Urothelium cell line (cell line): ENCODE data around the gene IL22RA1.

Experiments used
- DNase-seq: peaks from one replicate; pipeline ENCODE4 v3.0.0; 2011; ENCODE audit warnings: low spot score, mixed read lengths
- FAIRE-seq: peaks from 2 replicates; lab custom pipeline; 2011; peaks lifted over from hg19 to GRCh38; lab: Jason Lieb, UNC

Gene IL22RA1

GRCh38 chr1:24077278-24077978 is 65.5 kb downstream of the IL22RA1 start:
- DNase-seq (no peak), FAIRE-seq (peak; percentile 79)

GRCh38 chr1:24075946-24076345 is 67.0 kb downstream of the IL22RA1 start:
- DNase-seq (no peak), FAIRE-seq (no peak)

GRCh38 chr1:24075590-24075854 is 67.4 kb downstream of the IL22RA1 start:
- no peak for DNase-seq
- FAIRE-seq = no peak

DNA sequence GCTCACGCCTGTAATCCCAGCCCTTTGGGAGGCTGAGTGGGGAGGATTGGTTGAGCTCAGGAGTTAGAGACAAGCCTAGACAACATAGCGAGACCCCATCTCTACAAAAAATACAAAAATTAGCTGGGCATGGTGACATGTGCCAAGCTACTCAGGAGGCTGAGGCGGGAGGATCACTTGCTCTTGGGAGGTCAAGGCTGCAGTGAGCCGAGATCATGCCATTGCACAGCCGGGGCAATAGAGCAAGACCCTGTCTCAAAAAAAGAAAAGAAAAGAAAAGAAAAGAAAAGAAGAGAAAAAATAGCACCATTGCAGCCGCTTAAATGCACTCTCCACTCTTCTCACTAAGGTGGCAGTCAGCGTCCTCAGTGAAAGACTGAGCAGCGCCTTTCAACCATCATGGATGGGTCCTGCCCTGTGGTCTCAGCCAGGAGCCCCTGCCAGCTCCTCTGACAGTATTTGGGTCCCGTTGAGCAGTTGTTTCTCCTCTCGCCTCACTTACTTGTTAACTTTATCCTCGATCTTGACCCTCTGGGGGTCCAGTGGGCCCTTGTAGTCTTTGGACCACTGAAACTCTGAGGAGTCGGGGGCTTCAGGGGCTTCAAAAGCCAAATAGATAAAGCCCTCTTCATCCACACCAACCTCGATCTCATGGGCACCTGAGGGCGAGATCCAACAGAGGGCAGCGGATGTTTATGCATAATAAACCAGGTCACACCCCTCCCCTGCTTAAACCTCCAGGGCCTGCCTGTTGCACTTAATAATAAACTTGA is 67.9 kb downstream of the IL22RA1 start:
- FAIRE-seq (no peak), DNase-seq (no peak)

GRCh38 chr1:24074196-24074595 is 68.7 kb downstream of the IL22RA1 start:
- DNase-seq = no peak
- FAIRE-seq = no peak

GRCh38 chr1:24071941-24072340 is 71.0 kb downstream of the IL22RA1 start:
- no peak for FAIRE-seq
- DNase-seq = no peak

GRCh38 chr1:24070821-24071393 is 72.0 kb downstream of the IL22RA1 start:
- DNase-seq = peak; percentile 88
- peak; percentile 93 for FAIRE-seq

GRCh38 chr1:24069817-24070216 is 73.1 kb downstream of the IL22RA1 start:
- no peak for DNase-seq
- no peak for FAIRE-seq
